Raji (cell line): ENCODE results near the gene TRIM65.

Source experiments
- POLR2A ChIP-seq: IDR thresholded peaks from 2 replicates; pipeline ENCODE4 v1.6.1; 2011; ENCODE audit warnings: low read depth, low read length, control low read depth; ENCODE audit not compliant: insufficient read depth

TRIM65 gene

GRCh38 chr17:75843577-75844529 is 52.9 kb downstream of the TRIM65 start, which contains the start of gene UNC13D:
TSS of gene UNC13D (minus strand) at chr17:75844404. CDS start at chr17:75844337, 67 bp downstream.
- TF ChIP-seq POLR2A = no peak

GRCh38 chr17:75842963-75843576 is 53.7 kb downstream of the TRIM65 start:
- TF ChIP-seq POLR2A = no peak

- no peak for TF ChIP-seq POLR2A
Measured at GRCh38 chr17:75842411-75842810, 54.3 kb downstream of the TRIM65 start.

GRCh38 chr17:75840799-75841164 is 56.0 kb downstream of the TRIM65 start:
- no peak for TF ChIP-seq POLR2A

GRCh38 chr17:75839942-75840798 is 56.6 kb downstream of the TRIM65 start:
- TF ChIP-seq POLR2A = no peak
